GM12878 (cell line): ENCODE measurements around the gene EYA2. TPM values are rescaled to one million over a fixed set of nuclear protein-coding genes. Genes with fewer than 3 reads are reported as not detected.

Experiments
- ATAC-seq: fragments of 200-7000 bp; cut with Tn5 transposase; 3 replicates; pipeline ENCODE4 v1.9.1; 2020; ENCODE audit warnings: mild to moderate bottlenecking, moderate library complexity
- BruUV-seq: library from RNA; stranded (reverse); fragments of 400-500 nt; replicated peaks from 2 replicates; lab custom pipeline; 2021; lab: Mats Ljungman, UMichigan
- CTCF ChIA-PET: fragments of 300-600 bp; sonication (Branson Sonifier 250); formaldehyde crosslinking; extraction: SDS; loops from one replicate; lab custom pipeline; 2021; ENCODE audit warnings: inconsistent platforms; lab: Yijun Ruan, JAX
- POLR2A ChIA-PET: fragments of 350-600 bp; formaldehyde crosslinking; extraction: SDS; loops from one replicate; lab custom pipeline; 2021; ENCODE audit warnings: inconsistent platforms; lab: Charles Lee
- RAD21 ChIA-PET: fragments of 300-600 bp; sonication (Branson Sonifier 250); formaldehyde crosslinking; loops from one replicate; lab custom pipeline; 2023; ENCODE audit warnings: antibody characterized with exemption; ENCODE audit not compliant: unreplicated experiment; lab: Charles Lee
- SMC1A ChIA-PET: fragments of 300-600 bp; sonication (Branson Sonifier 250); formaldehyde crosslinking; loops from one replicate; lab custom pipeline; 2023; ENCODE audit not compliant: unreplicated experiment, uncharacterized antibody; lab: Charles Lee
- DNase-seq: peaks from one replicate; pipeline ENCODE4 v3.0.0-alpha.2; 2011; ENCODE audit warnings: low read depth, low spot score
- FAIRE-seq: peaks from 3 replicates; lab custom pipeline; 2011; peaks lifted over from hg19 to GRCh38; lab: Jason Lieb, UNC
- H2AFZ ChIP-seq: 2 replicates; pipeline ENCODE4 v1.6.0; 2011; ENCODE audit warnings: low read depth, low read length, control low read depth; ENCODE audit not compliant: control insufficient read depth
- H3K27ac ChIP-seq: 2 replicates; pipeline ENCODE4 v1.5.1; 2011; ENCODE audit warnings: control low read depth; ENCODE audit not compliant: control insufficient read depth, insufficient read depth
- H3K27me3 ChIP-seq, 2 experiments: replicated peaks in 1 of 2; 2 replicates each; pipeline versions ENCODE4 v1.6.0 to v1.6.1; 2011; ENCODE audit warnings: low read length in 1 of 2; ENCODE audit not compliant: control insufficient read depth in 2 of 2, insufficient read depth in 2 of 2
- H3K36me3 ChIP-seq, 2 experiments: 2 replicates each; pipeline ENCODE4 v1.5.1; 2011; ENCODE audit warnings: low read length in 1 of 2; ENCODE audit not compliant: control insufficient read depth in 2 of 2, insufficient read depth in 2 of 2
- H3K4me1 ChIP-seq: 2 replicates; pipeline ENCODE4 v1.6.1; 2011; ENCODE audit warnings: mild to moderate bottlenecking, low read length, moderate library complexity, mixed read lengths; ENCODE audit not compliant: control insufficient read depth, insufficient read depth
- H3K4me2 ChIP-seq: 2 replicates; pipeline ENCODE4 v1.6.0; 2011; ENCODE audit warnings: control low read depth; ENCODE audit not compliant: control insufficient read depth, insufficient read depth
- H3K4me3 ChIP-seq: fragments of 200-600 bp; sonication (generic); 2 replicates; pipeline ENCODE4 v1.5.1; 2016
- H3K79me2 ChIP-seq: 2 replicates; pipeline ENCODE4 v1.6.0; 2011; ENCODE audit warnings: low read length; ENCODE audit not compliant: control insufficient read depth, insufficient read depth
- H3K9ac ChIP-seq: 2 replicates; pipeline ENCODE4 v1.8.0; 2011; ENCODE audit warnings: low read length, control low read depth, mixed read lengths; ENCODE audit not compliant: control insufficient read depth, insufficient read depth
- H3K9me3 ChIP-seq: replicated peaks from 3 replicates; pipeline ENCODE4 v1.5.1; 2011; ENCODE audit warnings: mild to moderate bottlenecking, low read length; ENCODE audit not compliant: control insufficient read depth, insufficient read depth
- H4K20me1 ChIP-seq: 2 replicates; pipeline ENCODE4 v1.6.0; 2011; ENCODE audit not compliant: control insufficient read depth, insufficient read depth
- CEBPZ ChIP-seq: fragments of 150-350 bp; IDR thresholded peaks from 2 replicates; pipeline ENCODE4 v1.6.1; 2016; ENCODE audit warnings: low read depth, low read length
- CHD4 ChIP-seq: fragments of 200-600 bp; sonication (generic); IDR thresholded peaks from 2 replicates; pipeline ENCODE4 v1.6.1; 2016; ENCODE audit warnings: mild to moderate bottlenecking
- GABPA ChIP-seq: IDR thresholded peaks from 2 replicates; pipeline ENCODE4 v1.6.1; 2014; ENCODE audit warnings: antibody characterized with exemption, low read depth, mild to moderate bottlenecking, inconsistent platforms
- IKZF1 ChIP-seq: fragments of 450-650 bp; conservative IDR thresholded peaks from 2 replicates; pipeline ENCODE4 v1.6.1; 2017; ENCODE audit warnings: antibody characterized with exemption, mild to moderate bottlenecking
- MLLT1 ChIP-seq: fragments of 450-650 bp; IDR thresholded peaks from 2 replicates; pipeline ENCODE4 v1.6.1; 2016; ENCODE audit warnings: mild to moderate bottlenecking
- NRF1 ChIP-seq: conservative IDR thresholded peaks from 2 replicates; pipeline ENCODE4 v1.6.1; 2011; ENCODE audit warnings: mild to moderate bottlenecking, low read depth, low read length, improper control_type of control experiment
- SIN3A ChIP-seq: IDR thresholded peaks from 2 replicates; pipeline ENCODE4 v1.6.1; 2012; ENCODE audit warnings: low read depth, low read length, improper control_type of control experiment
- TCF12 ChIP-seq: IDR thresholded peaks from 2 replicates; pipeline ENCODE4 v1.6.1; 2011; ENCODE audit warnings: low read depth, mild to moderate bottlenecking, low read length
- ZBTB11 ChIP-seq: fragments of 450-650 bp; formaldehyde crosslinking; IDR thresholded peaks from 2 replicates; pipeline ENCODE4 v1.5.0; 2022; ENCODE audit warnings: mild to moderate bottlenecking, missing genetic modification characterization
- ZNF384 ChIP-seq: IDR thresholded peaks from 2 replicates; pipeline ENCODE4 v1.6.1; 2012; ENCODE audit warnings: low read depth, mild to moderate bottlenecking, low read length, improper control_type of control experiment, borderline replicate concordance
- WGBS: methylation state at CpG from one replicate; pipeline ENCODE4 v1.1.6; 2016; ENCODE audit warnings: low lambda C conversion rate; ENCODE audit not compliant: insufficient replicate concordance, insufficient coverage; ENCODE audit errors: missing lambda C conversion rate; 5-methylcytosine and 5-hydroxymethylcytosine counted together
- in situ Hi-C: fragments of 300-500 bp; cut with MboI; formaldehyde crosslinking; loops from 9 replicates; pipeline ENCODE4 v1.14.3; 2018; ENCODE audit warnings: mixed read lengths
- intact Hi-C: fragments of 100-400 bp; cut with micrococcal nuclease; formaldehyde crosslinking; loops from one replicate; pipeline ENCODE4 v1.14.2; 2022; ENCODE audit not compliant: unreplicated experiment
- polyA plus RNA-seq, 11 experiments: library from polyadenylated mRNA; depleted of rRNA in 4 of 11; unstranded in 6 of 11; stranded (reverse) in 5 of 11; fragments of >200 nt; fragmentation: Nextera tagmentation in 4 of 11; fragmentation: Illumina TruSeq in 1 of 11; extraction: Ambion mirVana in 4 of 11; extraction: Trizol in 1 of 11; gene quantifications; 1 replicate in 1 of 11; 2 replicates in 10 of 11; pipeline versions ENCODE4 v1.2.1 to v1.2.3, GENCODE V29; 2011 to 2016; ENCODE audit warnings: inconsistent platforms in 2 of 11, missing spikeins in 2 of 11, low read depth in 1 of 11
- total RNA-seq, 4 experiments: library from RNA; depleted of rRNA in 3 of 4; stranded (reverse); fragments of >200 nt in 3 of 4; fragmentation: Illumina TruSeq in 1 of 4; extraction: Trizol in 1 of 4; gene quantifications; 2 replicates each; pipeline versions ENCODE4 v1.2.1 to v1.2.3, GENCODE V29; 2013 to 2021

The EYA2 gene
- total and polyA plus RNA-seq, 10 of the 15 experiments (the other 5 are each of a cell fraction or from before 2014, with no cell fraction given) = 0.20 TPM; not detected in 9

- Histone ChIP-seq H4K20me1 (no peaks in the 10 kb centered on the region), H3K79me2 (no peaks in the 10 kb centered on the region), H3K36me3 (no peaks in the 10 kb centered on the region), H3K9me3 (no peaks in the 10 kb centered on the region), H2AFZ (no peak overlapping the region), H3K27me3 (no peaks in the 10 kb centered on the region), H3K27ac (no peak overlapping the region), H3K4me3 (no peak overlapping the region), H3K4me2 (no peak overlapping the region), H3K4me1 (peaks cover 3% of the 10 kb centered on the region; the same call in 1 of the 2 replicates), H3K9ac (no peak overlapping the region)
- POLR2A ChIA-PET = interaction anchor here (0.6 kb wide), 1 partner anchor 24 kb away, joined by 3 read pairs; no protein-coding TSS in a partner anchor
- no peak for ATAC-seq
- RAD21 ChIA-PET = interaction anchor here (0.6 kb wide), 1 partner anchor 525 kb away, joined by 4 read pairs; no protein-coding TSS in a partner anchor
- in situ Hi-C loops = no loop called here
- CTCF ChIA-PET = interaction anchor here (1.0 kb wide), 1 partner anchor 11 kb away, joined by 4 read pairs; no protein-coding TSS in a partner anchor
- no peak for FAIRE-seq
- DNase-seq = no peak
- intact Hi-C loops = no loop called here
- WGBS = 62% methylated on average over 5 of the region's 5 CpGs
- SMC1A ChIA-PET = interaction anchor here (0.7 to 0.9 kb wide), 3 partner anchors 10 to 27 kb away, joined by 3 to 4 read pairs (median 4); no protein-coding TSS in a partner anchor
- TF ChIP-seq GABPA = no peak
- no peak for TF ChIP-seq ZNF384
- TF ChIP-seq MLLT1 = no peak
- no peak for TF ChIP-seq ZBTB11 (CRISPR knock-in tag)
- no peak for TF ChIP-seq TCF12
- TF ChIP-seq CHD4 = no peak
- no peak for TF ChIP-seq SIN3A
- TF ChIP-seq IKZF1 = no peak
- no peak for TF ChIP-seq NRF1
- TF ChIP-seq CEBPZ = no peak
- BruUV-seq = no TSS peak
These were observed 96.0 kb downstream of the EYA2 start for GRCh38 chr20:46990596-46991104.
